T-helper 2 cell treated with Interferon-gamma antibody and Interleukin-4, amounts not matched to agents 100 ng/mL and 5 ng/mL, for 36 hours (primary cell): Measurements from ENCODE around the gene ALX3. TPM values are rescaled to one million over a fixed set of nuclear protein-coding genes. Genes with fewer than 3 reads are reported as not detected.

Source experiments
- intact Hi-C: fragments of 100-400 bp; cut with micrococcal nuclease; formaldehyde crosslinking; loops from one replicate; pipeline ENCODE4 v1.15.1; 2023
- total RNA-seq: library from RNA; stranded (reverse); gene quantifications from 2 replicates; pipeline ENCODE4 v1.2.3, GENCODE V29; 2022

ALX3 gene
- total RNA-seq, 1 donor from 2014 or later: not detected

DNA sequence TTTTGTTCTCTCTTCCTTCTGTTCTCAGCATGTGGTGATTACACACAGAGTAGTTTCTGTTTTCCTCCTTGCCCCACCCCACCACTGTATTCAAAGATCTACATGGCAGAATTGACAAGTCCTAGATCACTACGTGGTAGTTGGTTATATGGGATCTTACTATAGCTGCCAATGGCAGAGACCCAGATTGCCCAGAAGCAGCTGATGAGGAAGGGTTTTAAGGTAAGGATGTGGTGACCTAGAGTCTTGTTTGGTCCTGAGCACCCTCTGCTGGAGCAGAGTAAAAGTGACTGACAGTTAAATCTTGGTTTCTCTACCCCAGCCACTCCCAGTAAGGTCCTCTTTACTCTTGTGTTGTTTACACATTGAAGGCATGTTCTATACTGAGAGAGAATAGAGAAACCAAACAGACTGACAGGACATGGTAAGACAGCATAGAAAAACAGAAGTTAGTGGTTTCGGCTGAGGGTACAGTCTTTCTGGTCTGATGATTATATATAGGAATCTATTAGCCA lies 58.9 kb downstream of the ALX3 start:
- intact Hi-C loops: loop anchor here (1.0 to 2.0 kb wide), 3 partner anchors 27 to 371 kb away; partner anchors contain the start of gene AHCYL1

Other genes with a start within 250 kb of the ALX3 start
- 75.0 and 76.4 TPM in 2 replicates for gene CSF1, start 159.8 kb downstream of the ALX3 start, total RNA-seq
- gene AHCYL1, start 85.9 kb downstream of the ALX3 start, total RNA-seq: 52.9 and 60.6 TPM in 2 replicates
- gene STRIP1, start 36.0 kb downstream of the ALX3 start, total RNA-seq: 34.6 and 34.9 TPM in 2 replicates
- not detected in 2 replicates for gene UBL4B, start 41.8 kb upstream of the ALX3 start, total RNA-seq
- 0.02 TPM in 2 replicates for gene SLC6A17, start 79.8 kb upstream of the ALX3 start, total RNA-seq
- 9.9 and 10.6 TPM in 2 replicates for gene KCNC4, start 139.6 kb upstream of the ALX3 start, total RNA-seq